C4-2B (cell line): Measurements from ENCODE around the gene LEO1.

Source experiments
- ZFX ChIP-seq: fragments of 450-650 bp; IDR thresholded peaks from 2 replicates; pipeline ENCODE4 v1.6.1; 2017
- TF ChIP-seq, protein P1 (sequence below): fragments of 450-650 bp; conservative IDR thresholded peaks from 2 replicates; pipeline ENCODE4 v1.5.1; 2017; ENCODE audit warnings: mild to moderate bottlenecking

DNA sequence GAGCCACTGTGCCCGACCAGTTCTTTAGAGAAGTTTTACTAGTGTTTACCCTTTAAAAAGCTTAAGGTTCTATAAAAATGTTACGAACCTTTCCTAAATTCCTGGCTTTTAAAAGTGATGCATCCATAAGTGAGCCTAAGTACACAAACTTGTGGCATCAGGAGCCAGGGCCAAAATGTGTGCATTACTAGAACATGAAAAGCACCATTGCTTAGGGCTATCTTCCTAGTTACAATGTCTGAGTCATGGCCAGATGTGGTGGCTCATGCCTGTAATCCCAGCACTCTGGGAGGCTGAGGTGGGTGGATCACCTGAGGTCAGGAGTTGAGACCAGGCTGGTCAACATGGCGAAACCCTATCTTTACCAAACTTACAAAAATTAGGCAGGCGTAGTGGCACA, 39.9 kb downstream of the LEO1 start:
- TF ChIP-seq, protein P1, sequence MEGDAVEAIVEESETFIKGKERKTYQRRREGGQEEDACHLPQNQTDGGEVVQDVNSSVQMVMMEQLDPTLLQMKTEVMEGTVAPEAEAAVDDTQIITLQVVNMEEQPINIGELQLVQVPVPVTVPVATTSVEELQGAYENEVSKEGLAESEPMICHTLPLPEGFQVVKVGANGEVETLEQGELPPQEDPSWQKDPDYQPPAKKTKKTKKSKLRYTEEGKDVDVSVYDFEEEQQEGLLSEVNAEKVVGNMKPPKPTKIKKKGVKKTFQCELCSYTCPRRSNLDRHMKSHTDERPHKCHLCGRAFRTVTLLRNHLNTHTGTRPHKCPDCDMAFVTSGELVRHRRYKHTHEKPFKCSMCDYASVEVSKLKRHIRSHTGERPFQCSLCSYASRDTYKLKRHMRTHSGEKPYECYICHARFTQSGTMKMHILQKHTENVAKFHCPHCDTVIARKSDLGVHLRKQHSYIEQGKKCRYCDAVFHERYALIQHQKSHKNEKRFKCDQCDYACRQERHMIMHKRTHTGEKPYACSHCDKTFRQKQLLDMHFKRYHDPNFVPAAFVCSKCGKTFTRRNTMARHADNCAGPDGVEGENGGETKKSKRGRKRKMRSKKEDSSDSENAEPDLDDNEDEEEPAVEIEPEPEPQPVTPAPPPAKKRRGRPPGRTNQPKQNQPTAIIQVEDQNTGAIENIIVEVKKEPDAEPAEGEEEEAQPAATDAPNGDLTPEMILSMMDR, result no peak
- no peak for TF ChIP-seq ZFX
